A549 (cell line): ENCODE measurements around the gene MBLAC2. TPM values are rescaled to one million over a fixed set of nuclear protein-coding genes. Genes with fewer than 3 reads are reported as not detected.

ENCODE experiments used
- ATAC-seq, 2 experiments: fragments of 200-7000 bp in 1 of 2; fragments of >200 bp in 1 of 2; cut with Nextera tagmentation in 1 of 2; cut with Tn5 transposase in 1 of 2; 3 replicates each; pipeline versions ENCODE4 v1.8.0 to v1.9.1; 2018 to 2020; ENCODE audit warnings: mild to moderate bottlenecking in 1 of 2, moderate library complexity in 1 of 2
- CTCF ChIA-PET: fragments of 300-600 bp; sonication (Branson Sonifier 250); formaldehyde crosslinking; extraction: SDS; loops from one replicate; lab custom pipeline; 2021; ENCODE audit warnings: antibody characterized with exemption, inconsistent platforms; lab: Yijun Ruan, JAX
- POLR2A ChIA-PET: fragments of 350-600 bp; formaldehyde crosslinking; extraction: SDS; loops from one replicate; lab custom pipeline; 2021; ENCODE audit warnings: antibody characterized with exemption, inconsistent platforms; lab: Yijun Ruan, JAX
- DNase-seq, 2 experiments: peaks; one replicate each; pipeline versions ENCODE4 v3.0.0 to v3.0.0-alpha.2; 2011 to 2016; ENCODE audit warnings: low read depth in 1 of 2, low spot score in 1 of 2
- FAIRE-seq: peaks from 2 replicates; lab custom pipeline; 2011; peaks lifted over from hg19 to GRCh38; lab: Jason Lieb, UNC
- H3K27ac ChIP-seq, 2 experiments: fragments of >200 bp; sonication (Bioruptor Twin); formaldehyde crosslinking; 3 replicates each; pipeline ENCODE4 v1.5.1; 2016 to 2017
- H3K4me1 ChIP-seq: fragments of >200 bp; sonication (Bioruptor Twin); formaldehyde crosslinking; 3 replicates; pipeline ENCODE4 v1.6.1; 2016
- H3K4me2 ChIP-seq: fragments of >200 bp; sonication (Bioruptor Twin); formaldehyde crosslinking; 3 replicates; pipeline ENCODE4 v1.6.1; 2016
- H3K4me3 ChIP-seq: fragments of >200 bp; sonication (Bioruptor Twin); formaldehyde crosslinking; 3 replicates; pipeline ENCODE4 v1.5.1; 2016
- H3K9me3 ChIP-seq: fragments of >200 bp; sonication (Bioruptor Twin); formaldehyde crosslinking; 3 replicates; pipeline ENCODE4 v1.6.1; 2016
- CEBPB ChIP-seq, 2 experiments: fragments of >200 bp in 1 of 2; sonication (Bioruptor Twin) in 1 of 2; formaldehyde crosslinking in 1 of 2; IDR thresholded peaks; 2 replicates each; pipeline ENCODE4 v1.6.1; 2012 to 2016
- EP300 ChIP-seq, 2 experiments: fragments of >200 bp; sonication (Bioruptor Twin); formaldehyde crosslinking; IDR thresholded peaks; 2 replicates in 1 of 2; 3 replicates in 1 of 2; pipeline ENCODE4 v1.6.1; 2016 to 2017
- FOSL2 ChIP-seq, 2 experiments: fragments of 450-650 bp in 1 of 2; fragments of >200 bp in 1 of 2; sonication (Bioruptor Twin) in 1 of 2; formaldehyde crosslinking; IDR thresholded peaks; 2 replicates each; pipeline versions ENCODE4 v1.5.0 to v1.6.1; 2016 to 2020; ENCODE audit warnings: mild to moderate bottlenecking in 1 of 2, moderate library complexity in 1 of 2
- JUN ChIP-seq, 2 experiments: fragments of >200 bp; sonication (Bioruptor Twin); formaldehyde crosslinking; IDR thresholded peaks; 2 replicates in 1 of 2; 3 replicates in 1 of 2; pipeline ENCODE4 v1.6.1; 2016 to 2017
- KDM1A ChIP-seq: fragments of 200-600 bp; sonication (generic); IDR thresholded peaks from 2 replicates; pipeline ENCODE4 v1.6.1; 2016; ENCODE audit warnings: low read depth, mild to moderate bottlenecking
- KDM5A ChIP-seq: fragments of 200-600 bp; sonication (generic); IDR thresholded peaks from 2 replicates; pipeline ENCODE4 v1.6.1; 2016; ENCODE audit warnings: antibody characterized with exemption, mild to moderate bottlenecking
- MAFK ChIP-seq: fragments of 450-650 bp; IDR thresholded peaks from 2 replicates; pipeline ENCODE4 v1.6.1; 2014; ENCODE audit not compliant: partially characterized antibody
- MYC ChIP-seq: IDR thresholded peaks from 2 replicates; pipeline ENCODE4 v1.6.1; 2012; ENCODE audit warnings: mild to moderate bottlenecking, inconsistent platforms, low read length, improper control_type of control experiment, borderline replicate concordance
- NFE2L2 ChIP-seq: fragments of 150-350 bp; conservative IDR thresholded peaks from 2 replicates; pipeline ENCODE4 v1.6.1; 2014; ENCODE audit warnings: low read length
- NPAS2 ChIP-seq: fragments of 250-450 bp; sonication (Bioruptor Pico); IDR thresholded peaks from 2 replicates; pipeline ENCODE4 v1.8.0; 2022; ENCODE audit warnings: mild to moderate bottlenecking, moderate library complexity, borderline replicate concordance
- PHF8 ChIP-seq: fragments of 200-600 bp; sonication (generic); IDR thresholded peaks from 2 replicates; pipeline ENCODE4 v1.6.1; 2016; ENCODE audit warnings: low read depth, mild to moderate bottlenecking, antibody characterized with exemption, moderate library complexity, borderline replicate concordance
- POLR2A ChIP-seq: IDR thresholded peaks from 2 replicates; pipeline ENCODE4 v1.6.1; 2012; ENCODE audit warnings: mild to moderate bottlenecking, low read length
- RAD21 ChIP-seq, 2 experiments: fragments of >200 bp in 1 of 2; sonication (Bioruptor Twin) in 1 of 2; formaldehyde crosslinking in 1 of 2; IDR thresholded peaks in 1 of 2; conservative IDR thresholded peaks in 1 of 2; 2 replicates in 1 of 2; 3 replicates in 1 of 2; pipeline ENCODE4 v1.6.1; 2012 to 2018; ENCODE audit warnings: inconsistent platforms in 1 of 2
- RFX5 ChIP-seq: fragments of 450-650 bp; IDR thresholded peaks from 2 replicates; pipeline ENCODE4 v1.7.1; 2014; ENCODE audit warnings: antibody characterized with exemption, mild to moderate bottlenecking, moderate library complexity
- WGBS: methylation state at CpG from one replicate; pipeline ENCODE4 v1.1.6; 2017; ENCODE audit errors: missing lambda C conversion rate; 5-methylcytosine and 5-hydroxymethylcytosine counted together
- polyA minus RNA-seq: library from RNA; depleted of rRNA, polyadenylated mRNA; stranded (reverse); fragments of >200 nt; gene quantifications from 2 replicates; pipeline ENCODE4 v1.2.3, GENCODE V29; 2011; rRNA and poly(A)+ RNA removed
- polyA plus RNA-seq, 4 experiments: library from polyadenylated mRNA; depleted of rRNA in 3 of 4; stranded (reverse); fragments of >200 nt; fragmentation: RNase III in 1 of 4; extraction: RNeasy Plus Mini Kit Qiagen cat#74134 plus additional on column Dnase treatment in 1 of 4; gene quantifications; 2 replicates in 3 of 4; 3 replicates in 1 of 4; pipeline ENCODE4 v1.2.3, GENCODE V29; 2011 to 2017
- TF ChIP-seq, protein P1 (sequence below): fragments of >200 bp; sonication (Bioruptor Twin); formaldehyde crosslinking; IDR thresholded peaks from 2 replicates; pipeline ENCODE4 v1.6.1; 2016
- TF ChIP-seq, protein P2 (sequence below): IDR thresholded peaks from 2 replicates; pipeline ENCODE4 v1.6.1; 2012
- TF ChIP-seq, protein P3 (sequence below): IDR thresholded peaks from 2 replicates; pipeline ENCODE4 v1.6.1; 2012
- TF ChIP-seq, protein P4 (sequence below): fragments of >200 bp; sonication (Bioruptor Twin); formaldehyde crosslinking; IDR thresholded peaks from 3 replicates; pipeline ENCODE4 v1.6.1; 2016
- TF ChIP-seq, protein P5 (sequence below): IDR thresholded peaks from 2 replicates; pipeline ENCODE4 v1.6.1; 2012; ENCODE audit warnings: low read depth, borderline replicate concordance

The MBLAC2 gene
- polyA plus RNA-seq (2011; rRNA removed) = 4.4 and 5.3 TPM in 2 replicates
- 1.5 and 2.2 TPM in 2 replicates for polyA plus RNA-seq (2012; cell fraction: cytosol; rRNA removed)
- polyA plus RNA-seq (2012; cell fraction: nucleus; rRNA removed) = 2.7 and 2.9 TPM in 2 replicates
- polyA plus RNA-seq (2017; fragmentation: RNase III; extraction: RNeasy Plus Mini Kit Qiagen cat#74134 plus additional on column Dnase treatment) = 4.4 to 5.7 TPM (median 5.4 TPM) in 3 replicates
- 3.4 and 4.2 TPM in 2 replicates for polyA minus RNA-seq

DNA sequence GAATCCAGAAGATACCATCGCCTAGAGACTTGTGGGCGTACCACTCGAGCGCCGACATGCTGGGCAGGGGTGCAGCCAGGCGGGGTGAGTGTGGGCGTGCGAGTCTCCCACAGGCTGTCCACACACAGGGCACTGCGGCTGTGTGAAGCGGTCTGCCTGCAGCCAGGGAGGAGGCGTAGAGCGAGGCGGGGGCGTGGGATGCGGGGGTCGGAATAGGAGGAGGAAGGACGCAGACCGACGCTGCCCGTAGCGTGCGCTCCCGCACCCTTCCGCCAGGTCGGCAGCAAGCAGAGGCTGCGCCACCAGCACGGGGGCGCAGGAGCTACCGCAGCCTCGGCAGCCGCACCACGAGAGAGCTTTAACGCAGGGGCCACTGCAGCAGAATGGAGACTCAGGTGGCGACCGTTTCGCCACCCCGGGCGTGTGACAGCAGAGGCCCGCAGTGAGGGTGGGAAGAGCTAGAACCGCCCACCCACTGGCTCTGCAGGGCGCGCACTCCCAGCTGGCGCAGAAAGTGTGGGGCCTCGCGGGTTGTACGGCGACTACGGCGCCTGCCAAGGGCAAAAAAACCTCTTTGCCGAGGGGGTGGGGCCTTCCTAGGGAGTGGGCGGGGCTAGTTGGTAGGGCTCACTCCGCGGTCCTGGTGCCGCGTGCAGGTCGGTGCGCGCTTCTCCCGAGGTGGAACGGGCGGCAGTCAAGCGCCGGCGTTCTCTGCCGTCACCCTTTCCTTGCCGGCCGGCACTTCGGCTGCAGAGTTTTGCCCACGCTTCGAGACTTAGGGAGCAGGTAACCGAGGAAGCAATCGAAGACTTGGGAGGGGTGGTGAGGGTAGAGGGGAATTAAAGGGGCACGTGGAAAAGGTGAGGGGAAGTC lies at the start of gene MBLAC2, which contains the start of gene POLR3G:
Gene MBLAC2, minus strand, starts transcription at position 537 of the 873 bp plus-strand sequence. Its CDS starts 479 bp downstream, at position 58.
Gene POLR3G, plus strand, starts transcription at position 630 of the 873 bp plus-strand sequence. CDS start 10,704 bp downstream, outside the sequence.
- peak within 1 kb of the TSS; percentile 92 to 94 for H3K27ac ChIP-seq
- FAIRE-seq (no peak), ATAC-seq (peak; percentile 91 to 94)
- WGBS = under 1% methylated on average over 44 of the region's 73 CpGs
- TF ChIP-seq CEBPB (IDR thresholded peaks at IDR 0.05) (peak in 1 of 2 experiments; percentile 11; a peak in 1 of 4 replicates), MYC (peak; percentile 76; the same call in 1 of the 2 replicates), PHF8 (peak; percentile 46; the same call in 1 of the 2 replicates), FOSL2 (IDR thresholded peaks at IDR 0.05) (no peak), FOSL2 (CRISPR knock-in tag; IDR thresholded peaks at IDR 0.05) (0 out of 2 replicates have a peak, but pooled peaks have one; percentile 8), RFX5 (0 out of 2 replicates have a peak, but pooled peaks have one; percentile 18), JUN (IDR thresholded peaks at IDR 0.05) (peak; percentile 68 to 94; a peak in 4 of 5 replicates), POLR2A (peak; percentile 77), KDM1A (no peak), NPAS2 (no peak), RAD21 (conservative IDR thresholded peaks at IDR 0.05 in 1 of 2, IDR thresholded peaks at IDR 0.05 in 1 of 2) (0 out of 5 replicates have a peak, but pooled peaks of 1 of the 2 experiments have one; percentile 2), KDM5A (0 out of 2 replicates have a peak, but pooled peaks have one; percentile 8), NFE2L2 (no peak)
- TF ChIP-seq, protein P1, sequence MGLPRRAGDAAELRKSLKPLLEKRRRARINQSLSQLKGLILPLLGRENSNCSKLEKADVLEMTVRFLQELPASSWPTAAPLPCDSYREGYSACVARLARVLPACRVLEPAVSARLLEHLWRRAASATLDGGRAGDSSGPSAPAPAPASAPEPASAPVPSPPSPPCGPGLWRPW = no peak
- TF ChIP-seq, protein P2, sequence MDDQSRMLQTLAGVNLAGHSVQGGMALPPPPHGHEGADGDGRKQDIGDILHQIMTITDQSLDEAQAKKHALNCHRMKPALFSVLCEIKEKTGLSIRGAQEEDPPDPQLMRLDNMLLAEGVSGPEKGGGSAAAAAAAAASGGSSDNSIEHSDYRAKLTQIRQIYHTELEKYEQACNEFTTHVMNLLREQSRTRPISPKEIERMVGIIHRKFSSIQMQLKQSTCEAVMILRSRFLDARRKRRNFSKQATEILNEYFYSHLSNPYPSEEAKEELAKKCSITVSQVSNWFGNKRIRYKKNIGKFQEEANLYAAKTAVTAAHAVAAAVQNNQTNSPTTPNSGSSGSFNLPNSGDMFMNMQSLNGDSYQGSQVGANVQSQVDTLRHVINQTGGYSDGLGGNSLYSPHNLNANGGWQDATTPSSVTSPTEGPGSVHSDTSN = peak; percentile 68
- TF ChIP-seq, protein P3, sequence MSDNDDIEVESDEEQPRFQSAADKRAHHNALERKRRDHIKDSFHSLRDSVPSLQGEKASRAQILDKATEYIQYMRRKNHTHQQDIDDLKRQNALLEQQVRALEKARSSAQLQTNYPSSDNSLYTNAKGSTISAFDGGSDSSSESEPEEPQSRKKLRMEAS = peak; percentile 93
- TF ChIP-seq, protein P4, sequence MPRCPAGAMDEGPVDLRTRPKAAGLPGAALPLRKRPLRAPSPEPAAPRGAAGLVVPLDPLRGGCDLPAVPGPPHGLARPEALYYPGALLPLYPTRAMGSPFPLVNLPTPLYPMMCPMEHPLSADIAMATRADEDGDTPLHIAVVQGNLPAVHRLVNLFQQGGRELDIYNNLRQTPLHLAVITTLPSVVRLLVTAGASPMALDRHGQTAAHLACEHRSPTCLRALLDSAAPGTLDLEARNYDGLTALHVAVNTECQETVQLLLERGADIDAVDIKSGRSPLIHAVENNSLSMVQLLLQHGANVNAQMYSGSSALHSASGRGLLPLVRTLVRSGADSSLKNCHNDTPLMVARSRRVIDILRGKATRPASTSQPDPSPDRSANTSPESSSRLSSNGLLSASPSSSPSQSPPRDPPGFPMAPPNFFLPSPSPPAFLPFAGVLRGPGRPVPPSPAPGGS = peak; percentile 83
- TF ChIP-seq, protein P5, sequence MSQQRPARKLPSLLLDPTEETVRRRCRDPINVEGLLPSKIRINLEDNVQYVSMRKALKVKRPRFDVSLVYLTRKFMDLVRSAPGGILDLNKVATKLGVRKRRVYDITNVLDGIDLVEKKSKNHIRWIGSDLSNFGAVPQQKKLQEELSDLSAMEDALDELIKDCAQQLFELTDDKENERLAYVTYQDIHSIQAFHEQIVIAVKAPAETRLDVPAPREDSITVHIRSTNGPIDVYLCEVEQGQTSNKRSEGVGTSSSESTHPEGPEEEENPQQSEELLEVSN = peak; percentile 91
- TF ChIP-seq, all 56 proteins: peak for 13
- H3K4me3 ChIP-seq = peak within 1 kb of the TSS; percentile 80
- CTCF ChIA-PET = interaction anchor here (0.6 to 1.7 kb wide), 11 partner anchors 8 to 130 kb away, joined by 3 to 5 read pairs (median 3); no protein-coding TSS in a partner anchor
- POLR2A ChIA-PET = interaction anchor here (0.6 to 3.8 kb wide), 11 partner anchors 9 to 909 kb away, joined by 3 to 46 read pairs (median 5); partner anchors contain the start of genes ARRDC3, CETN3 and LYSMD3
- peak; percentile 80 to 96 for DNase-seq
- no peaks in the 10 kb centered on the region for H3K9me3 ChIP-seq
- peak within 1 kb of the TSS; percentile 91 for H3K4me2 ChIP-seq
- H3K4me1 ChIP-seq = peaks cover 13% of the 10 kb centered on the region

DNA sequence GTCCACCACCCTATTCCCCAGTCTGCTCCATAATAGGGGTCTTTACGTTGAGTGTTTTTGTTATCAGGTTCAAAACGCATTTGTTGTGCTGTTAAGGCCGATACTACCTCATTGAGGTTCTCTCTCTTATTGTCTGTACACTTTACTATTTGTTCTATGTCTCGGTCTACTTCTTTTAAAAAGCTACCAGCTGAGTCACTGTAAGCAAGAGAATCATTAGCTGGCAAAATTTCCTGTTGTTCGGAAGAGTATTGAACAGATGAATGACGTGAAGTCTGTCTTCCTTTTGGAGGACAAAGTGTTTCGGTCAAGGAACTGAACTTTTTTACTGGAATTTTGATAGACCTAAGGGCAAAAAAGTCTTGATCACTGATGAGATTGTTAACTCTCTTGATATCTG lies 44.5 kb upstream of the MBLAC2 start:
- CTCF ChIA-PET = interaction anchor here (1.2 to 2.6 kb wide), 2 partner anchors 11 kb away, joined by 3 to 9 read pairs; partner anchors contain the start of gene LYSMD3
- peak overlapping the region in 1 of 2 experiments; percentile 25; a peak in 1 of 6 replicates for H3K27ac ChIP-seq
- peak overlapping the region; percentile 38 for H3K4me2 ChIP-seq
- 64% methylated on average over 7 of the region's 7 CpGs for WGBS
- peaks cover 17% of the 10 kb centered on the region; the same call in 1 of the 3 replicates for H3K4me1 ChIP-seq
- peak in 1 of 2 experiments; percentile 7 for DNase-seq
- peak in 1 of 2 experiments; percentile 32; a peak in 2 of 6 replicates for ATAC-seq
- no peak for FAIRE-seq
- H3K4me3 ChIP-seq = no peak overlapping the region
- POLR2A ChIA-PET = no interaction called here
- no peaks in the 10 kb centered on the region for H3K9me3 ChIP-seq
- TF ChIP-seq MAFK (peak; percentile 44), EP300 (IDR thresholded peaks at IDR 0.05) (no peak)
